Upper lobe of left lung (tissue), 4 donors: ENCODE results near the gene PHKG1.

Experiments used
- EP300 ChIP-seq, 4 donors: sonication (generic); formaldehyde crosslinking; IDR thresholded peaks; one replicate each; pipeline ENCODE4 v1.5.1; 2017; ENCODE audit warnings: antibody characterized with exemption in 4 of 4, control low read depth in 2 of 4
- POLR2A ChIP-seq, 4 donors: fragments of 450-650 bp; IDR thresholded peaks; one replicate each; pipeline ENCODE4 v1.5.1; 2016 to 2017; ENCODE audit warnings: antibody characterized with exemption in 4 of 4, mild to moderate bottlenecking in 2 of 4
- TF ChIP-seq, protein P1 (sequence below), 6 experiments: fragments of 450-650 bp in 4 of 6; fragments of 200-600 bp in 2 of 6; sonication (generic) in 2 of 6; IDR thresholded peaks; one replicate each; pipeline ENCODE4 v1.5.1; 2016 to 2019; ENCODE audit warnings: antibody characterized with exemption in 6 of 6

DNA sequence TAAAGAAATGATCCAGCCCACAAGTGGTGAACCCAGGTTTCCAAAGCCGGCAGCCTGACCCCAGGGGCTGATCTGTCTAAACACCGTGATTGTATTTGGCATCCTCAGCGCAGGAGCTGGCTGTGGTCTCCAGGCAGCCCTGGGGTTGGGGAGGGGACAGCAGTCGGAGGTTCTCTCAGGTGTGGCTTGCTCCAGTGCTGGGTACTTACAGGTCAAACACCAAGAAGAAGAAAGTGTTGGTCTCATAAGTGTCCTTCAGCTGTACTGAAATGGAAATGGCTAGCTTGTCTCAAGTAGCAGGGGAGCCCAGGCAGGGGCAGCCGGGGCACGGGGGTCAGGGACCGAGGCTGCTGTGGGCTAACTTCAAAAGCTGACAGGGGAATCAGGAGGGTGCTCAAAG lies 6.0 kb downstream of the PHKG1 start:
- TF ChIP-seq, protein P1, sequence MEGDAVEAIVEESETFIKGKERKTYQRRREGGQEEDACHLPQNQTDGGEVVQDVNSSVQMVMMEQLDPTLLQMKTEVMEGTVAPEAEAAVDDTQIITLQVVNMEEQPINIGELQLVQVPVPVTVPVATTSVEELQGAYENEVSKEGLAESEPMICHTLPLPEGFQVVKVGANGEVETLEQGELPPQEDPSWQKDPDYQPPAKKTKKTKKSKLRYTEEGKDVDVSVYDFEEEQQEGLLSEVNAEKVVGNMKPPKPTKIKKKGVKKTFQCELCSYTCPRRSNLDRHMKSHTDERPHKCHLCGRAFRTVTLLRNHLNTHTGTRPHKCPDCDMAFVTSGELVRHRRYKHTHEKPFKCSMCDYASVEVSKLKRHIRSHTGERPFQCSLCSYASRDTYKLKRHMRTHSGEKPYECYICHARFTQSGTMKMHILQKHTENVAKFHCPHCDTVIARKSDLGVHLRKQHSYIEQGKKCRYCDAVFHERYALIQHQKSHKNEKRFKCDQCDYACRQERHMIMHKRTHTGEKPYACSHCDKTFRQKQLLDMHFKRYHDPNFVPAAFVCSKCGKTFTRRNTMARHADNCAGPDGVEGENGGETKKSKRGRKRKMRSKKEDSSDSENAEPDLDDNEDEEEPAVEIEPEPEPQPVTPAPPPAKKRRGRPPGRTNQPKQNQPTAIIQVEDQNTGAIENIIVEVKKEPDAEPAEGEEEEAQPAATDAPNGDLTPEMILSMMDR (IDR thresholded peaks at IDR 0.05) = no peak
- TF ChIP-seq POLR2A (IDR thresholded peaks at IDR 0.05) (no peak), EP300 (IDR thresholded peaks at IDR 0.05) (no peak)
